T-helper 2 cell treated with Interferon-gamma antibody and Interleukin-4, amounts not matched to agents 5 μg/mL and 100 μg/mL, for 36 hours (primary cell): ENCODE measurements around the gene RXRG.

Experiments
- DNase-seq: peaks from one replicate; pipeline ENCODE4 v3.0.0; 2021; ENCODE audit warnings: low spot score
- H3K27ac Mint-ChIP-seq: one replicate; pipeline ENCODE4 v1.8.0; 2021; ENCODE audit warnings: mild to moderate bottlenecking, mixed read lengths
- H3K27me3 Mint-ChIP-seq: one replicate; pipeline ENCODE4 v1.8.0; 2021; ENCODE audit warnings: low read depth, mixed read lengths
- H3K36me3 Mint-ChIP-seq: one replicate; pipeline ENCODE4 v1.8.0; 2021; ENCODE audit warnings: low read depth, mixed read lengths
- H3K4me1 Mint-ChIP-seq: one replicate; pipeline ENCODE4 v1.8.0; 2021; ENCODE audit warnings: low read depth, mixed read lengths
- H3K4me3 Mint-ChIP-seq: one replicate; pipeline ENCODE4 v1.8.0; 2022; ENCODE audit warnings: mild to moderate bottlenecking, moderate library complexity, mixed read lengths
- H3K9me3 Mint-ChIP-seq: one replicate; pipeline ENCODE4 v1.8.0; 2021; ENCODE audit warnings: mixed read lengths

The RXRG gene

GRCh38 chr1:165415068-165415467, 29.9 kb downstream of the RXRG start:
- no peak overlapping the region for H3K27ac Mint-ChIP-seq
- no peak for DNase-seq
- peaks cover 44% of the 10 kb centered on the region for H3K27me3 Mint-ChIP-seq
- no peaks in the 10 kb centered on the region for H3K9me3 Mint-ChIP-seq
- no peaks in the 10 kb centered on the region for H3K4me1 Mint-ChIP-seq
- H3K4me3 Mint-ChIP-seq: no peak overlapping the region
- no peaks in the 10 kb centered on the region for H3K36me3 Mint-ChIP-seq

GRCh38 chr1:165414620-165415019, 30.3 kb downstream of the RXRG start:
- Mint-ChIP-seq H3K4me3 (no peak overlapping the region), H3K27ac (no peak overlapping the region), H3K4me1 (no peaks in the 10 kb centered on the region), H3K27me3 (peaks cover 40% of the 10 kb centered on the region), H3K9me3 (no peaks in the 10 kb centered on the region), H3K36me3 (no peaks in the 10 kb centered on the region)
- no peak for DNase-seq

GRCh38 chr1:165411396-165411795, 33.5 kb downstream of the RXRG start:
- no peaks in the 10 kb centered on the region for H3K4me1 Mint-ChIP-seq
- no peaks in the 10 kb centered on the region for H3K9me3 Mint-ChIP-seq
- H3K27ac Mint-ChIP-seq: no peak overlapping the region
- peaks cover 34% of the 10 kb centered on the region for H3K27me3 Mint-ChIP-seq
- DNase-seq: no peak
- H3K36me3 Mint-ChIP-seq: no peaks in the 10 kb centered on the region
- H3K4me3 Mint-ChIP-seq: no peak overlapping the region

- H3K36me3 Mint-ChIP-seq: no peaks in the 10 kb centered on the region
- H3K9me3 Mint-ChIP-seq: no peaks in the 10 kb centered on the region
- no peaks in the 10 kb centered on the region for H3K4me1 Mint-ChIP-seq
- DNase-seq: no peak
- no peak overlapping the region for H3K4me3 Mint-ChIP-seq
- H3K27me3 Mint-ChIP-seq: peaks cover 21% of the 10 kb centered on the region
- no peak overlapping the region for H3K27ac Mint-ChIP-seq
These were observed 35.1 kb downstream of the RXRG start for GRCh38 chr1:165409657-165410358.

GRCh38 chr1:165408518-165408917, 36.4 kb downstream of the RXRG start:
- Mint-ChIP-seq H3K27me3 (peaks cover 22% of the 10 kb centered on the region), H3K4me3 (no peak overlapping the region), H3K27ac (no peak overlapping the region), H3K4me1 (peaks cover 2% of the 10 kb centered on the region), H3K9me3 (no peaks in the 10 kb centered on the region), H3K36me3 (no peaks in the 10 kb centered on the region)
- DNase-seq: no peak

- Mint-ChIP-seq H3K27ac (no peak overlapping the region), H3K9me3 (no peaks in the 10 kb centered on the region), H3K4me1 (peaks cover 2% of the 10 kb centered on the region), H3K27me3 (peaks cover 22% of the 10 kb centered on the region), H3K36me3 (no peaks in the 10 kb centered on the region), H3K4me3 (no peak overlapping the region)
- DNase-seq: no peak
These were observed 37.5 kb downstream of the RXRG start for GRCh38 chr1:165407398-165407797.

GRCh38 chr1:165403835-165404482, 41.0 kb downstream of the RXRG start:
- Mint-ChIP-seq H3K27ac (no peak overlapping the region), H3K9me3 (no peaks in the 10 kb centered on the region), H3K27me3 (peaks cover 35% of the 10 kb centered on the region), H3K36me3 (no peaks in the 10 kb centered on the region), H3K4me3 (no peak overlapping the region), H3K4me1 (peaks cover 2% of the 10 kb centered on the region)
- peak; percentile 9 for DNase-seq

- H3K9me3 Mint-ChIP-seq: no peaks in the 10 kb centered on the region
- H3K4me1 Mint-ChIP-seq: peaks cover 8% of the 10 kb centered on the region
- no peaks in the 10 kb centered on the region for H3K36me3 Mint-ChIP-seq
- peaks cover 45% of the 10 kb centered on the region for H3K27me3 Mint-ChIP-seq
- DNase-seq: no peak
- H3K27ac Mint-ChIP-seq: no peak overlapping the region
- no peak overlapping the region for H3K4me3 Mint-ChIP-seq
These were observed 42.3 kb downstream of the RXRG start for GRCh38 chr1:165402517-165403111.

- H3K4me1 Mint-ChIP-seq: peaks cover 18% of the 10 kb centered on the region
- peaks cover 70% of the 10 kb centered on the region for H3K27me3 Mint-ChIP-seq
- no peaks in the 10 kb centered on the region for H3K36me3 Mint-ChIP-seq
- H3K9me3 Mint-ChIP-seq: no peaks in the 10 kb centered on the region
- no peak overlapping the region for H3K4me3 Mint-ChIP-seq
- DNase-seq: no peak
- no peak overlapping the region for H3K27ac Mint-ChIP-seq
These were observed 47.0 kb downstream of the RXRG start for GRCh38 chr1:165397944-165398343.

- Mint-ChIP-seq H3K4me3 (no peak overlapping the region), H3K4me1 (peaks cover 24% of the 10 kb centered on the region), H3K36me3 (no peaks in the 10 kb centered on the region), H3K27me3 (peaks cover 87% of the 10 kb centered on the region), H3K27ac (no peak overlapping the region), H3K9me3 (no peaks in the 10 kb centered on the region)
- no peak for DNase-seq
These were observed 49.0 kb downstream of the RXRG start for GRCh38 chr1:165395901-165396300.

- no peaks in the 10 kb centered on the region for H3K36me3 Mint-ChIP-seq
- no peaks in the 10 kb centered on the region for H3K9me3 Mint-ChIP-seq
- H3K27ac Mint-ChIP-seq: no peak overlapping the region
- peaks cover 24% of the 10 kb centered on the region for H3K4me1 Mint-ChIP-seq
- H3K27me3 Mint-ChIP-seq: peaks cover 87% of the 10 kb centered on the region
- no peak for DNase-seq
- no peak overlapping the region for H3K4me3 Mint-ChIP-seq
These were observed 49.4 kb downstream of the RXRG start for GRCh38 chr1:165395478-165395877.

- no peaks in the 10 kb centered on the region for H3K36me3 Mint-ChIP-seq
- peak; percentile 88 for DNase-seq
- H3K4me3 Mint-ChIP-seq: peak overlapping the region; percentile 48
- H3K4me1 Mint-ChIP-seq: peaks cover 25% of the 10 kb centered on the region
- peaks cover 87% of the 10 kb centered on the region for H3K27me3 Mint-ChIP-seq
- peak overlapping the region; percentile 79 for H3K27ac Mint-ChIP-seq
- no peaks in the 10 kb centered on the region for H3K9me3 Mint-ChIP-seq
These were observed 52.0 kb downstream of the RXRG start for GRCh38 chr1:165392634-165393571.

- no peak for DNase-seq
- Mint-ChIP-seq H3K27me3 (peaks cover 86% of the 10 kb centered on the region), H3K4me1 (peaks cover 21% of the 10 kb centered on the region), H3K9me3 (no peaks in the 10 kb centered on the region), H3K36me3 (no peaks in the 10 kb centered on the region), H3K27ac (no peak overlapping the region), H3K4me3 (no peak overlapping the region)
These were observed 55.3 kb downstream of the RXRG start for GRCh38 chr1:165389609-165390008.

- peaks cover 12% of the 10 kb centered on the region for H3K4me1 Mint-ChIP-seq
- no peak overlapping the region for H3K27ac Mint-ChIP-seq
- H3K27me3 Mint-ChIP-seq: peaks cover 73% of the 10 kb centered on the region
- H3K4me3 Mint-ChIP-seq: no peak overlapping the region
- no peaks in the 10 kb centered on the region for H3K36me3 Mint-ChIP-seq
- DNase-seq: no peak
- no peaks in the 10 kb centered on the region for H3K9me3 Mint-ChIP-seq
These were observed 57.0 kb downstream of the RXRG start for GRCh38 chr1:165387961-165388360.
